22Rv1 (cell line): ENCODE measurements around the gene MALRD1.

Source experiments
- H3K27ac ChIP-seq: fragments of 450-650 bp; 2 replicates; pipeline ENCODE4 v1.5.1; 2017
- CTCF ChIP-seq: fragments of 450-650 bp; IDR thresholded peaks from 2 replicates; pipeline ENCODE4 v1.5.1; 2017; ENCODE audit warnings: mild to moderate bottlenecking
- ZFX ChIP-seq: fragments of 450-650 bp; IDR thresholded peaks from 2 replicates; pipeline ENCODE4 v1.6.1; 2017; ENCODE audit warnings: antibody characterized with exemption, borderline replicate concordance

The MALRD1 gene

DNA sequence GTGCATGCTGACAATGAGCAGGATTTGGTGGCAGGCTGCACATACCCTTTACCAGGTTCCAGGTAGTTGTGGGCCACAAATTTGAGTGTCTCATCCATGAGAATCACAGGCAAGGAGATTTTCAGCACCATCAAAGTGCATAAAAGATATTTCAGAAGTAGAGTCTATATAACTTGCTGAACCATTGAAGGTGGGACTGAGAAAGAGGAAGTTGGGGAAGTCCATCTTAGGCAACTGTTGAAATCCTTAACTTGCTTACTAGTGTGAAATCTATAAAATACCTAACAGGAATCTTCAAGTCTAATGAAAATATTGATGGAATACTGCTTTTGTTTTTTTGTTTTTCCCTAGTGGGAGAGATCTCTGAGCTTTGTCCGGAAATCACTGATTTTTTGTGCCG is 442.6 kb downstream of the MALRD1 start:
- no peak for TF ChIP-seq ZFX
- TF ChIP-seq CTCF, result no peak
- H3K27ac ChIP-seq, result no peak overlapping the region

GRCh38 chr10:19493917-19494316 is 445.3 kb downstream of the MALRD1 start:
- TF ChIP-seq ZFX (no peak), CTCF (no peak)
- H3K27ac ChIP-seq, result no peak overlapping the region

DNA sequence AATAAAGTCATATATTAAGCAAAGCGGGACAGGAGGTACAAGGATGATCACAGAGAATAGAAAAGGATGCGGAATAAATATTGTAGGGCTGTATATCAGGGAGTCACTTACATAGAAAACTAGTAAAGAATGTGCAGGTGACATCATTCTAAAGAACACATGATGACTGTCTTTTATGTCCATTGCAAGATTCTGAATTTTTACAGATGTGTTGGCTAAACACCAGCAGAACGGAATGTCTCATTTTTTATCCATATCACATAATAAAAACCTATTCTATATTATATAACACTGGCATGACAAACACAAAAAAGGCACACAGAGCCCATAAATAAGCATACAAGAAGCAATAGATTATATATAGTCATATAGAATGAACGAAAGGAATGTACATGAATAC is 448.4 kb downstream of the MALRD1 start:
- TF ChIP-seq ZFX (no peak), CTCF (no peak)
- no peak overlapping the region for H3K27ac ChIP-seq

- peak overlapping the region; percentile 71 for H3K27ac ChIP-seq
Measured at GRCh38 chr10:19498393-19499290, 450.0 kb downstream of the MALRD1 start.

DNA sequence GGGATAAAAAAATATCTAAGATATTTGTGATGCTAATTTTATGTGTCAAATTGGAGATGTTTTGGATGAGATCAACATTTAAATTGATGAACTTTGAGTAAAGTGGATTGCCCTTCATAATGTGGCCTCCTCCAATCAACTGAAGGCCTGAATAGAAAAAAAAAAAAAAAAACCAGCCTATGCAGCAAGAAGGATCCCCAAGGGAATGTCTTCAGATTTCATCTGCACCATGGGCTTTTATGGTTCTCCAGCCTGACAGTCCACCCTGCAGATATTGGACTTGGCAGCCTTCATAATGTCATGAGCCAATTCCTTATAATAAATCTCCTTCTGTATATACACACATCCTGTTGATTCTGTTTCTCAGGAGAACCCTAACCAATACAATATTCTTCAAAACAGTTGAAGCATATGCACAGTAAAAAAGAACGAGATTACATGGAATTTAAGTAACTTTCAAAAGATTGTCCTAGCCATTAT is 450.7 kb downstream of the MALRD1 start:
- H3K27ac ChIP-seq, result peak overlapping the region; percentile 71
- TF ChIP-seq CTCF, result no peak
- TF ChIP-seq ZFX, result no peak

More at GRCh38 chr10:19498393-19499290, 450.0 kb downstream of the MALRD1 start:
- no peak for TF ChIP-seq ZFX
- TF ChIP-seq CTCF, result no peak

DNA sequence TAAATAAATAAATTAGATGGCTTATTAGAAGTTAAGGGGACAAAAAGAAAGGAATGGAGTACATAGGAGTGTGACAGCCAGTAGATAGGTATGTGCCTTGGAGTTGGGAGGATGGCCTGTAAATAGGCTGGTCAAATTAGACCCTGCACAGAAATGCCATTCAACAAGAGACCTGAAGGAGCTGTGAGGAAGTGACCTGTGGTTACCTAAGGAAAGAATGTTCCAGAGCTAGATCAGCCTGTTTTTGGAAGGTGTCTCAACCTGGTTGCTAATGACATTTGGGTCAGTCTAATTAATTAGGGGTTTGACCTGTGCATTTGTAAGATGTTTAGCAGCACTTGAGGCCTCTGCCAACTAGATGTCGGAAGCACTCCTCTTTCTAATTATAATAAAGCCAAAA is 452.4 kb downstream of the MALRD1 start:
- peak overlapping the region; percentile 6; the same call in 1 of the 2 replicates for H3K27ac ChIP-seq
- TF ChIP-seq CTCF, result no peak
- no peak for TF ChIP-seq ZFX
